ENCODE data around the gene MEG3.

MEG3 gene

GRCh38 chr14:100884456-100884855 lies 58.5 kb downstream of the MEG3 start:
- no peak for DNase-seq

GRCh38 chr14:100885196-100885595 lies 59.3 kb downstream of the MEG3 start:
- no peak for DNase-seq

GRCh38 chr14:100885617-100886016 lies 59.7 kb downstream of the MEG3 start:
- DNase-seq = no peak

GRCh38 chr14:100887728-100888335 lies 61.9 kb downstream of the MEG3 start:
- no peak for DNase-seq

- DNase-seq = no peak
These were observed 62.9 kb downstream of the MEG3 start for GRCh38 chr14:100888789-100889315.

GRCh38 chr14:100889641-100890040 lies 63.7 kb downstream of the MEG3 start:
- peak; percentile 79 for DNase-seq

GRCh38 chr14:100890061-100890850 lies 64.3 kb downstream of the MEG3 start:
- DNase-seq = no peak

- DNase-seq = no peak
These were observed 65.1 kb downstream of the MEG3 start for GRCh38 chr14:100891051-100891450.

- DNase-seq = no peak
These were observed 65.9 kb downstream of the MEG3 start for GRCh38 chr14:100891501-100892445.

GRCh38 chr14:100892496-100893227 lies 66.7 kb downstream of the MEG3 start:
- DNase-seq = no peak

GRCh38 chr14:100893228-100893601 lies 67.3 kb downstream of the MEG3 start:
- DNase-seq = no peak

GRCh38 chr14:100893760-100894159 lies 67.8 kb downstream of the MEG3 start:
- no peak for DNase-seq

- no peak for DNase-seq
These were observed 68.5 kb downstream of the MEG3 start for GRCh38 chr14:100894416-100894815.

GRCh38 chr14:100895411-100895810 lies 69.5 kb downstream of the MEG3 start:
- no peak for DNase-seq

GRCh38 chr14:100896369-100897060 lies 70.6 kb downstream of the MEG3 start:
- DNase-seq = no peak

GRCh38 chr14:100898465-100898864 lies 72.5 kb downstream of the MEG3 start:
- no peak for DNase-seq

- peak; percentile 95 for DNase-seq
These were observed 73.3 kb downstream of the MEG3 start for GRCh38 chr14:100898935-100899883.

GRCh38 chr14:100899884-100900771 lies 74.2 kb downstream of the MEG3 start:
- DNase-seq = no peak

- DNase-seq = peak; percentile 56
These were observed 75.0 kb downstream of the MEG3 start for GRCh38 chr14:100900837-100901390.

All from NCI-H2171 treated with DMSO at 0.1 percent for 48 hours (cell line).